Keratinocyte (primary cell): ENCODE data around the gene ANKK1.

Experiments
- EZH2 ChIP-seq: IDR thresholded peaks from one replicate; pipeline ENCODE4 v1.6.1; 2012; ENCODE audit warnings: inconsistent platforms, mild to moderate bottlenecking, low read length, moderate library complexity
- TF ChIP-seq, protein P1 (sequence below), 3 experiments: IDR thresholded peaks in 1 of 3; conservative IDR thresholded peaks in 1 of 3; optimal IDR thresholded peaks in 1 of 3; 2 replicates in 2 of 3; 3 replicates in 1 of 3; pipeline versions ENCODE3 to v1.5.1; 2011; ENCODE audit warnings: low read length in 3 of 3, mild to moderate bottlenecking in 3 of 3, moderate library complexity in 2 of 3, control low read depth in 1 of 3, inconsistent platforms in 1 of 3; ENCODE audit not compliant: insufficient read depth in 2 of 3; ENCODE audit errors: extremely low read depth in 1 of 3

DNA sequence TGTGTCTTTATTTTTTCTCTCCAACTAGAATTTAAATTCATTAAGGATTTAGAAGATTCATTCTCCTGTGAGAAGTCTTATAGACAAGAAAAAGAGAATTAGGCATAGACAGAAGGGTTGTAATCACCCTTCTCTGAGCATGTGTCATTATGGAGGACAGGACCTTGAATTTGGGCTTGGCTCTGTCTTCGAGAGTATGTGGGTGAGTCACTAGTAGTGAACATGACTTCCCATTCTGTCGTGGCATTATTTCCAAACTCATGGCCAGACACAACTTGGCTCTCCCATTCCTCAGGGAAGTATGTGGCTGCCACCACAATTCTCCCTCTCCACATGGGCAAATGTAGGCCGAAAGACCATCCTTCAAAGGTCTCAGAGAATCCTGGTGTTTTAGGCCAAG is 14.3 kb upstream of the ANKK1 start:
- TF ChIP-seq, protein P1, sequence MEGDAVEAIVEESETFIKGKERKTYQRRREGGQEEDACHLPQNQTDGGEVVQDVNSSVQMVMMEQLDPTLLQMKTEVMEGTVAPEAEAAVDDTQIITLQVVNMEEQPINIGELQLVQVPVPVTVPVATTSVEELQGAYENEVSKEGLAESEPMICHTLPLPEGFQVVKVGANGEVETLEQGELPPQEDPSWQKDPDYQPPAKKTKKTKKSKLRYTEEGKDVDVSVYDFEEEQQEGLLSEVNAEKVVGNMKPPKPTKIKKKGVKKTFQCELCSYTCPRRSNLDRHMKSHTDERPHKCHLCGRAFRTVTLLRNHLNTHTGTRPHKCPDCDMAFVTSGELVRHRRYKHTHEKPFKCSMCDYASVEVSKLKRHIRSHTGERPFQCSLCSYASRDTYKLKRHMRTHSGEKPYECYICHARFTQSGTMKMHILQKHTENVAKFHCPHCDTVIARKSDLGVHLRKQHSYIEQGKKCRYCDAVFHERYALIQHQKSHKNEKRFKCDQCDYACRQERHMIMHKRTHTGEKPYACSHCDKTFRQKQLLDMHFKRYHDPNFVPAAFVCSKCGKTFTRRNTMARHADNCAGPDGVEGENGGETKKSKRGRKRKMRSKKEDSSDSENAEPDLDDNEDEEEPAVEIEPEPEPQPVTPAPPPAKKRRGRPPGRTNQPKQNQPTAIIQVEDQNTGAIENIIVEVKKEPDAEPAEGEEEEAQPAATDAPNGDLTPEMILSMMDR (optimal IDR thresholded peaks at IDR 0.05 in 1 of 3, IDR thresholded peaks at IDR 0.05 in 1 of 3, conservative IDR thresholded peaks at IDR 0.05 in 1 of 3; ENCODE audit: extremely low read depth in 1 of 3, insufficient read depth in 2 of 3, low read length in 3 of 3), result no peak
- no peak for TF ChIP-seq EZH2
